ENCODE data around the gene HS6ST1.

- TF ChIP-seq CTCF (IDR thresholded peaks at IDR 0.05; ENCODE audit: borderline replicate concordance, extremely low read depth, low read length, poor library complexity, severe bottlenecking) = no peak
- TF ChIP-seq EZH2 (IDR thresholded peaks at IDR 0.05; ENCODE audit: borderline replicate concordance, low read depth, low read length, severe bottlenecking) = no peak
Observed at GRCh38 chr2:128264881-128265607, 53.6 kb downstream of the HS6ST1 start.
